Stimulated activated CD4-positive, alpha-beta T cell treated with anti-CD3 and anti-CD28 coated beads, Interleukin-2, amount 100 ng/mL, for 48 hours (primary cell): ENCODE data around the gene CCDC6.

ENCODE experiments used
- DNase-seq, 2 donors: peaks; one replicate each; pipeline ENCODE4 v3.0.0-alpha.2; 2020

CCDC6 gene

DNA sequence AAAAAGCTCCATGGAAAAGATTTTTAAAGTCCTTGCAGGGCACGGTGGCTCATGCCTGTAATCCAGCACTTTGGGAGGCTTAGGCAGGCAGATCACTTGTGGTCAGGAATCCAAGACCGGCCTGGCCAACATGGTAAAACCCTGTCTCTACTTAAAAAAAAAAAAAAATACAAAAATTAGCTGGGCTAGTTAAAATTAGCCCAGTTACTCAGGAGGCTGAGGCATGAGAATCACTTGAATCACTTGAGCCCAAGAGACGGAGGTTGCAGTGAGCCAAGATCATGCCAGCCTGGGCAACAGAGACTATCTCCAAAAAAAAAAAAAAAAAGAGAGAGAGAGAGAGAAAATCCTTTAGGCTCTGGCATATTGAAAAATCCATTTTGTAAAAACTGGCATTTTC is 61.9 kb downstream of the CCDC6 start:
- DNase-seq: no peak

DNA sequence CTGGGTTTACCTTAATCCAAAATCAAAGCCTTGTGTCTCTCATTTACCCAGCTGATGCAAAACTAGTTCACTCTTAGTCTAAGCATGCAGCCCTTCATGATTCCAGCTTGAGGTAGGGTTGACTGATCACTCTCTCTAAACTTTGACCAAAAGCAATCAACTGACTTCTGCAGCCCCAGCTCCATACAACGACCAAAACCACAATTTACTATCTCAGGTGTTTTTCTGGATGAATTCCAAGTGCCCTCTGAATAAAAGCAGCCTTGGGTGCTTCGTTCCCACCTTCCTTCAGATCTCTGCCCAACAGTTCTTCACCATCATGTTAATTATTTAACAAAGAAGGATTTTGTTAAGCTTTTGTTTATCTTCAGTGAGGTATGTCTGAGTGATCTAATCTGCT is 62.6 kb downstream of the CCDC6 start:
- no peak for DNase-seq

DNA sequence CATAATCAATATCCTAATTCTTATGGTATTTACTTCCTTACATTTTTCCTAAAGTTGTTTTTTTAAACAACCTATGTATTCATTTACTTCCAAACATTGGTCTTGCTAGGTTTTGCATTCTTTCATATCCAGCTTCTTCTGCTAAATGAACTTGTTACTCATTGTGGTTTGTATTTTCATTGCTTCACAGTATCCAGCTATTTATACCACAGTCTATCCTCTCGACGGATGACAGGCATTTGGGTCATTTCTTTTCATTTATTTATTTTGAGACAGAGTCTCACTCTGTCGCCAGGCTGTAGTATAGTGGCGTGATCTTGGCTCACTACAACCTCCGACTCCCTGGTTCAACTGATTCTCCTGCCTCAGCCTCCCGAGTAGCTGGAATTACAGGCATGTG is 66.8 kb downstream of the CCDC6 start:
- no peak for DNase-seq

DNA sequence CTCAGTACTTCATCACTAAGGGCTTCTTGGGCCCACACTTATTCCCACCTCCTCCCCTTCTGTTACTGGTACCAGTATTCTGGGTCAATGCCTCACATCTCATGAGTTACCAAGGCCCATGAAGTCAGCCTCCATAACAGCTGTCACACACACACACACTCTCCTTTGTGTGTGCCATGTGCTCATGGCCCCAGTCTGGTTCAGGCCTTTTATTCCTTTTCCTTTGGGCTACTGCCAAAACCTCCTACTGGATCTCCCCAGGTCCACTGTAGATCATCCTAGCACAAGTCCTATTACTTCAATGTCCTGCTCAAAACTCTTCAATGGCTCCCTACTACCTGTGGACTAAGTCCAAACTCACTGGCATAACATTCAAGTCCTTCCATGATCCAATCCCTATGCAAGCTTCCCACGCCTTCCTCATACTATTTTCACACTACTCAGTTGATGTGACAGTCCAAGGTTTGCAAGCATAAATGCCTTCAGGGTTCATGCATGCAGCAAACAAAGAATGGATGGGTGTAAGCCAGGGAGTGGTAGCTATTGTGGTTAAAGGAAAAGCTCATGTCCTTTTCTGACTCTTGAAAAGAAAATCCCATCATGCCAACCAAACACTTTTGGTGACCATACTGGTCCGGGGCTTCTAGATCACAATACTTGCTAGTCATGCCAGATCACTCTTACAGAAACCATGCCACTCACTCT is 68.1 kb downstream of the CCDC6 start:
- DNase-seq: no peak

DNA sequence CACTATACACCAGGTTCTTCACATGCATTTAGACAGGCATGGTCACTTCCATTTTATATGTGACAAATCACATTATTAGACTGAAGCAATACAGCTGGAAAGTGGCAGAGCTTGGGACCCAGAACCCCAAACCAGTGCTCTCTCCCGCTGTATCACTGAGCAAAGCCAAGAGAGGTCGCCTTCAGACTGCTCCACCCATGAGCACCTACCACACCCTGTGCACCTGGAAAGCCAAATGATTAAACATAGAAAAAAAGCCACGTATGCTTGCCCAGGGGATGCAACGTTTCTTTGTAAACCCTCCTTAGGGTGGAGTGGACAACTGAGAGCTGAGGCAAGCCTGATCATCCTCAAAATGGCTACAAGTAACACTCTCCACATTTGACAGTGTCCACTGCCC is 72.5 kb downstream of the CCDC6 start:
- no peak for DNase-seq

DNA sequence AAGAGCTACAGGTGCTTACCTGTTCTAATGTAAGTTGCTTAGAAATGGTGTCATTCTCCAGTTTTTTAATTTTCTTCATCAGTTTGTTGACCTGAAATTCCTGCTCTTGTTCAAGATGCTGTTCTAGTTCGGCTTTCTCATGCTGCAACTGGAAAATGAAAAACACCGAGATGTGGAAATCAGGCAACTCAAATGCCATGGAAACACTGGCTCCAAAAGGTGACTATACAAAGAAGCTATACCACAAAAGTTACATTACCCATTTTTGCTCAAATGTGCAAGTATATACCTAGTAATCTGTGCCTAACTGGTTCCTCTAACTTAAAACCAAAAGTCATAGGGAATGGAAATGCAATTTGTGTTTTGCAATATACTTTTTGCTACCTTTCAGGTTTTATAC is 73.8 kb downstream of the CCDC6 start:
- DNase-seq: no peak

DNA sequence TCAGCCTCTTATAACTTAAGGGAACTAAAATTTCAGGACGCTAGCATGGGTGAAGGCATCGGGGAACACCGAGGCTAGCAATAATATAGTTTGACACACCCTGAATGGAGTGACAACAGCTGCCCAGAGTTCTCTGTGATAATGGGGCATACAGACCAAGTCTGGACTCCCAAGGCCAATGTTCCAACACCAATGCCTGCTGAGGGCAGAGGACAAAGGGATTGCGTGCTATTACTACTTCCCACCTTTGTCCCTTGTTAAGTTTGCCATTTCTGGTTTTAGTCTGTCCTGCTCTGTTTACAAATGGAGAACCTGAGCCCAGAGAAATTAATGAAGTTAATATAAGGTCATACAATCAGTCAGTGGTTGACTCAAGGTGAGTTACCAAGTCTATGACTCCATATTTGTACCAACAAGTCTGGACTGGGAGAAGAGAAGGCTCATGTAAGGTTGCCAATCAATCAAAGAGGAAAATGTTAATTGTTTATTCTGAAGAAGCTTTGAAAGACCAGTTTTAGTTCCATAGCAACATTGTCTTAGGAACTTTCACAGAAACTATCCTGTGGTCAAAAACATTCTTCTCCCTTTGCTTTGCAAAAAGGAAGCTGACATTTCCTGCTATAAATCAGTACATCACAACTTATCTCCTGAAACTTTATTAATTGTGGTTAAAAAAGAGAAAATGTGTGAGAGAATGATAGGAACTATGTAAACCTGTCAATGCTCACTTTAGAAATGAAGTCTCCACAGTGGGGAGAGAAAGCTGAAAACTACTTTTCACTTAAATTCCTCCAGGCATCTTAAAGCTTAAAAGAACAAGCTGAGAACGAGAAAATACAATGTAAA is 74.5 kb downstream of the CCDC6 start:
- no peak for DNase-seq

DNA sequence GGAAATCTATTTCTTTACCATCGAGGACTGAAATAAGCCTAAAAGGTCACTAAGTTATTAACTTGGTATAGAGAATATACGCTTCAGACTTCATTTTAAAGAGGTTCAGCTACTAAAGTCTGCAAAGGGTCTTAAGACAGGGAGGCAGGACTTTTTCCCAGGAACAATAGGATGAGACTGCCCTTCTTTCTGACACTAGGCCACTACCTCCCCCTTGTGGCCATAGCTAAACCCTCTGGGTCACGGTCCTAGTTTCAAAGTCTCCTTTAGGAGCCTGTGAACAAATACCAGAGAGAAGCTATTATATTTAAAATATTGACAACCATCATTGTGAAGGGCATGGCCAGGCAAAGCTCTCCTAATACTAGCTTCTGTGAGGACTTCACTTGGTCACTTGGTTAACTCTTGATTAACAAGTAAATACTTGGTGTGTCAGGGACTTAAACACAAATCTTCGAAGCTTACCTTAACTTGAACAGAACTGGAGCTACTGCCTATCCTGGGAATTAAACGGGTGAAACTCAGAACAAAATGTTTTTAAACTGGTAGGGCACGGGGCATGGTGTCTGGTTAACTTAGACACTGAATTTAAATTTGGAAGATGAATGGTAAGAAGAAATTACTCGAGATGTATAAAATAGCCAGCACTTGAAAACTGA is 75.6 kb downstream of the CCDC6 start:
- DNase-seq: no peak

DNA sequence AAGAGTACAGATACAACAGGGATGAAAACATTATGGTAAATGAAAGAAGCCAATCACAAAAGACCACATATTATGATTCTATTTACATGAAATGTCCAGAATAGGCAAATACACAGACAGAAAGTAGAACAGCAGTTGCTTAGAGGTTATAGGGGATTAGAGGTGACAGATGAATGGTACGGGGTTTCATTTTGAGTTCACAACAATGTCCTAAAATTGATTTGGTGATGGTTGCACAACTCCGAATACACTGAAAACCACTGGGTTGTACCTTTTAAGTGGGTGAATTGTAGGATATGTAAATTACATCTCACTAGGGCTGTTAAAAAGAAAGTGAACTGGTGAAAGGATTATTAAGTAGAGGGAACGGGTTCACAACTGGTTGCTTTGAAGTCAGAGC is 76.8 kb downstream of the CCDC6 start:
- DNase-seq: no peak

DNA sequence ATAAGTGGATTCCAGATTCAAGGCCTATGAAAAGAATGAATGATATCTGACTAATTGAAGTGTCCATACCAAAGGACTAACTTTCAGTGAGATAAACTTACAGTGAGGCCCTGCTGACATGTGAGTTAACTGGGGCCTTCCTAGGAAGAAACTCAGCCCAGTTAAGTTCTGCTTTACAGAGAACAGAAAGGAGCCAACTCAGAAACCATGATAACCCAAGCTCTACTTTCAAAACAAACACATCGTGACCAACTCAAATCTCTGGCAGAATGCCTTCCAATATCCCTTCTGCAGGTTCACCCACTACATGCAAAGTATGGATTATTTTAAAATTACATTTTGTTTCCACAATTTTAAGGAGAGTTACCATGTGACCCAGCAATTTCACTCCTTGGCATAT is 77.3 kb downstream of the CCDC6 start:
- no peak for DNase-seq

DNA sequence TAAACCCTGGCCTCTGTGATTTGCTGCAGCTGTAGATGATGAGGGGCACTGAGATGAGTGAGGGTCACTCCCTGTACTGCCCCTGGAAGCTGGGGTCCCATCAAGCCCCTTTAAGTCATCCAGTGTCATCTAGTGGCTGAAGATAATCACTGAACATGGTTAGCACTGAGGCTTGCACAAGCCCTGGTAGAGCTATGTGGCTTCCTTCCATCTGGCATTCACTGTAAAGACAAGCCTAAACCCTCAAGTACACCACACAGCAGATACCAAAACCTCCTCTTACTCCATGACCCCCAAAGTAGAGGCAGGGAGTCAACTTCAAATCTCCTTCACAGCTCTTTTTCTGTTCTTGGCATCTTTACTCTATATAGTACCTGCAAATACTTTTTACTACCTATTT is 80.4 kb downstream of the CCDC6 start:
- no peak for DNase-seq

DNA sequence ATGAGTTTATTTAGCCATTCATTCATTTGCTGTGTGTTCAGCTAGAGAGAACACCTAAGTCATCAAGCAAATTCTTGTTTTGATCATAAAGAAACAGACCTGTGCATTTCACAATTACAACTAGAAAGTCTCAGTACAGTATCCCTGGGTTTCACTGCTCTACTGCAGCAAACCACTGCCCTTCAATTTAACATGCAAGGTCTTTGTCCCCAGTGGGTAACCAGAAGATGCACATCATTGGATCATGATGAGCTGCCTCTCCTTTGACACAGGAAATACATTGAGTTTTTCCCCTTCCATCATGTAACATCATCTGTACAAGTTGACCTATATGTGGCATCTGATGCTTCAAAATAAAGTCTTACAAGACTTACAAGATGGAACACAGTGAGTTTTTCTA is 82.6 kb downstream of the CCDC6 start:
- no peak for DNase-seq

DNA sequence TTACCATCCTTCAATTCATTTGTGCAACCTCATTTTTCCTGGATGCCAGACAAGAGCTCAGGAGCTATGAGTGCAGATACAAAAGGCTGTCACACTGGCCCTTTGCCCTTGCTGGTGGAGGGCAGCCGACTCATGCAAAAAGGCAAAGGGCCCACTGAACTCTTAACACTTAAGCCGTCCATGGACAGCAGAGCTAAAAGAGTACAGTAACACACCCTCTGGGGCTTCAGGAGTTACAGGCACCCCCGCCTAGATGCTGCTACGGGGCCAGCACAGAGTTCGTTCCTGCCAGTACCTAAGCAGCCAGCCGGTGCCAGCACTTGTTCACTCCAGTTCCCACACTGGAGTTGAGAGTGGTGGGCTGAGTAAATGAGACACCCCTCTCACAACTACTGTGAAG is 83.2 kb downstream of the CCDC6 start:
- DNase-seq: no peak

DNA sequence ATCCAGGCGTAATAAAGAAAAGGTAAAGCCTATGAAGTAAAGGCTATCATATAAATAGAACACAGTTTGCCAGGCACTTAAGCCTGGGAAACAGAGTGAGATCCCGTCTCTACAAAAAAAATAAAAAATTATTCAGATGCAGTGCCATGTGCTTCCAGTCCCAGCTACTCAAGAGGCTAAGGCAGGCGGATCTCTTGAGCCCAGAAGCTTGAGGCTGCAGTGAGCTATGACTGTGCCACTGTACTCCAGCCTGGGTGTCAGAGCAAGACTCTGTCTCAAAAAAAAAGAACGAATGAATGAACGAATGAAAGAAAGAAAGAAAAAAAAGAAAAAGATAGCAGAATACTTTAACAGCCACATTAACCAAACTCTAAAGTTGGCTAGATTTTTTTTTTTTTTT is 85.9 kb downstream of the CCDC6 start:
- DNase-seq: no peak

DNA sequence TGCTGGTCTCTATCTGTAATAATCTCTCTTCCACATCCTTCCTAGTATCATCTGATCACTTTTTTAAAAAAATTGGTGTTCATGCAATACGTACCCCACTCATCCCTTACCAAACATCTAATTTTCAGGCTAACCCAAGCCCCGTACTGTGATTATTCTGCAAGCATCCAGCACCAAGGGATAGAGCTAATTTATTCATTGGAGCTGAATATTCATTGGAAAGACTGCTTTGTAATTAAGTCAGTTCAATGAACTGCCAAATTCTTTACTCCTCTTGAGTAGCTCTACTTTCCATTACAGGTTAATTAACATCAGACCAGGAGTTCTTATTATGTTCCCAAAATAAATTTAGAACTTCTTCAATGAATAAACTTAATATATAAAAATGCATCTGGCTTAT is 86.7 kb downstream of the CCDC6 start:
- DNase-seq: no peak

DNA sequence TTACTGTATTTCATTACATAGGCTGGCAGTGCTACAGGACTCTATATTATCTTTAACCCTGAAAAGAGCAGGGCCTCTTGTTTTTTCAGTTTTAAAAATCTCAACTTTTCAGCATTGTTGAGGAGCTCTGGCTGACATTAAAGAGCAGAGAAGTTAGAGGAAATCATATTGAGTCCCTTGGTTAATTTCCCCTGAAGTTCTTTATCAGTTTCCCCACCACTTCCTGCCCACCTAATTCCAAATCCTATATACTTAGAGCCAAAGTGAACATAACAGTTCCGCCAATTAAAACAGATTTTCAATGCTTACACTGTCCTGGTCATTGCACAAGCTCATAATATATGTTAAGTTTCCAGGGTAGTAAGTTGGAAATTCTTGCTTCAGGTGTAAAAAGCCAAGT is 87.1 kb downstream of the CCDC6 start:
- no peak for DNase-seq

DNA sequence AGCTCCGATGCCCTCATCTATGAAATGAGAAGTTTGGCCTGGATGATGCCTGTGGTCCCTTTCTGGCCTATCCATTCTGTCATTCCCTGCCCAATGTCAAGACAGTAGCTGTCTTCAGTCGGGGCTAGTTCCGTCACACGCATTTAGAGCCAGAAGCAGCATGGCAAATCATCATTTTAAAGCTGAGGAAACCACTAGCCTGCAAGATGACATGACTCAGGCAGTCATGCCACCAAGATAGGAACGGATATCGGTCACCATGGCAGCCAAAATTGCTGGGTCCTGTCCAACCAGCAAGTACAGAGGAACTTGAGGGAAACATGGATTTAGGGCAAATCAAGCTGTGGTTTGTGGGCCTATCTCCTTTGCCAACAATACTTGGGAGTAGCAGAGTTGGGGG is 88.6 kb downstream of the CCDC6 start:
- DNase-seq: no peak

DNA sequence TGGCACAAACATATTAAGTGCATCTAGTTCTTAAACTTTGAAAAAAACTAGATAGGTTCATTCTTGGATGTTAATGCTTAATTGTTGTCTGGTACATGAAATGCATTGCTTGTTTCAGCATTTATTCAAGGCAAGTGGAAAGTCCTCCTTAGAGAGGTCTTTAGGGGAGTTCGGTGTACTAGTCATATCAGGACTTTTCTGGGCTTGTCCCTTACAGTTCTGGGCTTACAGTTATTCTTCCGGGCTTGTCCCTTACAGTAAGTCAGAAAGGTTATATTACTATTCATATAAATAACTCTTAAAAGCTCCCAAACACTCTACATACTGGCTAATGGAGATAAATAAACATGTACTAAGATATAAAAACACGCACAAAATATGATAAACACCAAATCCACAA is 91.5 kb downstream of the CCDC6 start:
- no peak for DNase-seq

DNA sequence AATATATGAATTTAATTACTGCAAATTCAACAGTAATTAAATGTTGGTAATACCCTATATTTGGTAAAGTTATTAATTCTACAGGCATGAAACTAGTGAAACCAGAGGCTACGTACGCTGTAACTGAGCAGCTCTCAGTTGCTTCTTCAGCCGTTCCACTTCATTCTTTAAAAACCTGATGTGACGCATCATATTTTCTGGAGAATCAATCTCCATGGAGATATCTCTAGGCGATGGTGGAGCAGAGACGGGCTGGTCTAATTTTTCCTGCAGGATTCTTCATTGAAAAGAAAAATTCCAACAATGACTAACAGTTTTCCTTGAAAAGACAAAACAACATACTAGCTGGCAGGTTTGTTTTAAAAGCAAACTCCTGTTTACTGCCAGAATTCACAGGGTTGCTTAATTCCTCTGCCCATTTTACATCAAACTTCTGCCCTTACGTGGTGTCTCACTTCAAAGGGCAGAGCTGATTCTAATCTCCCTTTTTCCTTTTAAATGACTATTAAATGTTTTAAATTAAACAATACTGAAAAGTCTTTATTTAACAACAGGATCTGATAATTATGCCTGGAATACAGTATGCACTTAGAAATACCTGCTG is 93.7 kb downstream of the CCDC6 start:
- DNase-seq: no peak

DNA sequence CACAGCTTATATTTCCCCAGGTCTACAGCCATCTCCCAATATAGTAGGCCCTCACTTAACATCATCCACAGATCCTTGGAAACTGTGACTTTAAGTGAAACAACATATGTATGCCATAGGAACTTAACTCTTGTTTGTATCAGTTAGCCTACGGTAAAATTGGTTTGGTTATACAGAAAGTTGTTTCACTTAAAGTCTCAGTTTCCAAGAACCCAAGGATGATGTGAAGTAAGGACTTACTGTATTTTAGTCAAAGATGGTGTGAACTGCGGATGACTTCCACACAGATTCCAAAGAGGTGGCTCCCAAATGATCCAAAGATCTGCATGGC is 96.7 kb downstream of the CCDC6 start:
- no peak for DNase-seq

DNA sequence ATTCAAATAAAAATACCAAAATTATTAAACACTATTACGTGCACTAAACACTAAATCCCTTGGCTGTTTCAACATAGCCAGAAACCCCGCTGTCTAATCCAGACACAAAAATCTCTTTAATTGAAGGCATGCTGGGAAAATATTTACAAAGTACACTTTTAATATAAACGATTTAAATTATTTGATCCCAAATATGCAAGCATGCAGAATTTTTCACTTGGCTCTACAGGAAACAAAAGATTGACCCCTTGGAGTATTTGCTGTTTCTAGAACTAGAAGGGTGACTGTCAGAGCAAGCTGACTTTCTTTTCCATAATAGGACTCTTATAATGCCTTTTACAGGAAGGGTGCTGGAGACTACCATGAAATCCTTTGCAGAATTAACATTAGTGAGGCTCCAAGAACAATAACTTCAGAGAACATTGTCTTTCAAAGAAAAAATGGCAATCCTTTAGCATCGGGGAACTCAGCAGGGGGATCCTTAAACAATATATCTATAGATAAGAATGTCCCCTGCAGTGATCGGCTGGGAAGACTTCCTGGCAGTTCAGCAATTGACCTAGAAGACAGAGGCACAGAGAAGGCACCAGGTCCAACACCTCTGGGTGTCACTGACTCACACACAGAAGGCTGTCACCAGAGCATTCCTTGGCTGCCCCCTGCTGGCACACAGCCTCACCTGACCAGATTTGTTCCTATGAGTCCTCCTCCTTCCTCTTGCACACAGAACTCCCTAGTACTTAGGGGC is 97.3 kb downstream of the CCDC6 start:
- DNase-seq: peak; percentile 64 to 70

DNA sequence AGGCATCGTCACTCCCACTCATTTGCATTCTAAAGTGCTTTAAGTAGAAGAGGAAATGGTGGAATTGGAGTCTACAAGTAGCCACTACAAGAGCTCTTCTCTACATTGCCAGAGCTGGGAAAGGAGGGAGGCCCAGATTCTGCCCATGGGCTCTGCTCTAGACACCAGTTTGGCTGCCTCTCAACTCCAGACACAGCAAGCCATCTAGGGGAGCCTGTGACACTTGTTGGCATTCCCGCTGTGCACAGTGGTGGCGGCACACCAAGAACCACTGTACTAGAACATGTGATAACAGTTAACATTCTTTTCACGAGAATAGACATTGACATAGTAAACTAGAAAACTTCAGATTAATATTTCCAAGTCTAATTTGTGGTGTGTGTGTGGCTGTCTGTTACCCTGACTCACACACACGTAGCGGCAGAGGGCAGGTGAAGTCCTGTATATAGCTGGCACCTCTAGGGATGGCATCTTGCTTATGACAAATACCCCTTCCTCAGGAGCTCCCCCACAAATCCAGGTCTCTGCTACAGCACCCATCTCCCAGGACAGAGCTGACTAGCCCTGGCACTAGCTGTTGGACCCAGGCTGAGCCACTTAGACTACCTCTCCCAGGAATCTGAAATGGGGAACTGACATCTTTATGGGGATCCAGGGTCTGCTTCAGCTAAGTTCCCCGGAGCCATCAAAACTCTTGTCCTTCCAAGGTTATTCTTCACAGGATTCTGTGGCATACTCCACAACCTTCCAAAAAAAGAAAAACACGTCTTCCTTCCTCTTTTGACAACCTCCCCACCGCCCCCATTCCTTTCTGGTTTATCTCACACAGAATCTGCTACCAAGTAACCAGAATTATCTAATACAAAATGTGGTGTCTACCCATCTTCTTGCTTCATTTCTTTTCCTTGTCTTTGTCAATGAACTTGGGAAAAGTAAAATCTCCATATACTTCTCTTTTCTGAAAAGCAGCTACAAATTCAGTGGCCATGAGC is 98.4 kb downstream of the CCDC6 start:
- no peak for DNase-seq
